Panc1 (cell line): ENCODE data around the gene MAP7. TPM values are rescaled to one million over a fixed set of nuclear protein-coding genes. Genes with fewer than 3 reads are reported as not detected.
"Not testable (repeated sequence)": the region's sequence is repeated elsewhere in the genome, so short reads cannot be mapped to it uniquely, and the experiment has no call there.

Experiments used
- ATAC-seq: fragments of 200-7000 bp; cut with Tn5 transposase; 2 replicates; pipeline ENCODE4 v1.9.1; 2020; ENCODE audit warnings: mild to moderate bottlenecking, moderate library complexity
- BruUV-seq: library from RNA; stranded (reverse); fragments of 400-500 nt; replicated peaks from 2 replicates; lab custom pipeline; 2021; lab: Mats Ljungman, UMichigan
- CTCF ChIA-PET: fragments of 300-600 bp; sonication (Branson Sonifier 250); formaldehyde crosslinking; loops from one replicate; lab custom pipeline; 2022; ENCODE audit warnings: antibody characterized with exemption; lab: Charles Lee
- POLR2A ChIA-PET: fragments of 300-600 bp; sonication (Branson Sonifier 250); formaldehyde crosslinking; loops from one replicate; lab custom pipeline; 2022; ENCODE audit warnings: antibody characterized with exemption; lab: Charles Lee
- DNase-seq: peaks from one replicate; pipeline ENCODE4 v3.0.0-alpha.2; 2010; ENCODE audit warnings: low read depth, low spot score
- H3K27ac ChIP-seq: 2 replicates; pipeline ENCODE4 v1.5.1; 2011; ENCODE audit warnings: mild to moderate bottlenecking, low read length, inconsistent platforms
- H3K27me3 ChIP-seq: fragments of 200-500 bp; sonication (Bioruptor generic); 2 replicates; pipeline ENCODE4 v1.6.0; 2014; ENCODE audit warnings: low read length, inconsistent platforms; ENCODE audit not compliant: control insufficient read depth, insufficient read depth
- H3K36me3 ChIP-seq: fragments of 200-500 bp; sonication (Bioruptor generic); 2 replicates; pipeline ENCODE4 v1.5.1; 2014; ENCODE audit warnings: inconsistent platforms, mild to moderate bottlenecking, low read length, moderate library complexity; ENCODE audit not compliant: control insufficient read depth, insufficient read depth
- H3K4me1 ChIP-seq: 2 replicates; pipeline ENCODE4 v1.5.1; 2011; ENCODE audit warnings: inconsistent platforms, mild to moderate bottlenecking, low read length, moderate library complexity; ENCODE audit not compliant: control insufficient read depth, insufficient read depth
- H3K4me3 ChIP-seq, 2 experiments: 2 replicates each; pipeline ENCODE4 v1.5.1; 2011 to 2012; ENCODE audit warnings: low read depth in 2 of 2, low read length in 2 of 2, mild to moderate bottlenecking in 2 of 2, inconsistent platforms in 1 of 2, moderate library complexity in 1 of 2
- H3K9me3 ChIP-seq: fragments of 200-500 bp; sonication (Bioruptor generic); 2 replicates; pipeline ENCODE4 v1.5.1; 2014; ENCODE audit warnings: low read depth, mild to moderate bottlenecking, inconsistent platforms, low read length, moderate library complexity; ENCODE audit not compliant: control insufficient read depth, insufficient read depth
- CTCF ChIP-seq: fragments of 450-650 bp; IDR thresholded peaks from 2 replicates; pipeline ENCODE4 v1.5.1; 2017; ENCODE audit warnings: mild to moderate bottlenecking
- POLR2AphosphoS5 ChIP-seq: IDR thresholded peaks from 2 replicates; pipeline ENCODE4 v1.6.1; 2012; ENCODE audit warnings: mild to moderate bottlenecking, low read depth, low read length, moderate library complexity
- SIN3A ChIP-seq: IDR thresholded peaks from 2 replicates; pipeline ENCODE4 v1.6.1; 2012; ENCODE audit warnings: low read depth, mild to moderate bottlenecking, low read length, moderate library complexity, borderline replicate concordance; ENCODE audit not compliant: insufficient read depth
- TCF7L2 ChIP-seq: IDR thresholded peaks from 2 replicates; pipeline ENCODE4 v1.6.1; 2011; ENCODE audit warnings: mild to moderate bottlenecking, low read depth, low read length, inconsistent platforms
- in situ Hi-C: cut with HindIII; loops from 2 replicates; pipeline ENCODE4 v1.10.0; 2016; ENCODE audit warnings: low sequenced_read_pairs, low pct_unique_long_range_greater_than_20kb
- intact Hi-C: fragments of 100-400 bp; cut with micrococcal nuclease; formaldehyde crosslinking; loops from one replicate; pipeline ENCODE4 v1.10.0; 2022; ENCODE audit not compliant: unreplicated experiment
- total RNA-seq: library from RNA; stranded (reverse); gene quantifications from one replicate; pipeline ENCODE4 v1.2.1, GENCODE V29; 2021; ENCODE audit not compliant: unreplicated experiment
- TF ChIP-seq, protein P1 (sequence below), 2 experiments: IDR thresholded peaks; 2 replicates each; pipeline ENCODE4 v1.6.1; 2011 to 2012; ENCODE audit warnings: low read depth in 2 of 2, control low read depth in 1 of 2, low read length in 1 of 2, mild to moderate bottlenecking in 1 of 2, moderate library complexity in 1 of 2; ENCODE audit not compliant: insufficient read depth in 1 of 2

The MAP7 gene
- total RNA-seq, 1 experiment from 2014 or later: 1.8 TPM

DNA sequence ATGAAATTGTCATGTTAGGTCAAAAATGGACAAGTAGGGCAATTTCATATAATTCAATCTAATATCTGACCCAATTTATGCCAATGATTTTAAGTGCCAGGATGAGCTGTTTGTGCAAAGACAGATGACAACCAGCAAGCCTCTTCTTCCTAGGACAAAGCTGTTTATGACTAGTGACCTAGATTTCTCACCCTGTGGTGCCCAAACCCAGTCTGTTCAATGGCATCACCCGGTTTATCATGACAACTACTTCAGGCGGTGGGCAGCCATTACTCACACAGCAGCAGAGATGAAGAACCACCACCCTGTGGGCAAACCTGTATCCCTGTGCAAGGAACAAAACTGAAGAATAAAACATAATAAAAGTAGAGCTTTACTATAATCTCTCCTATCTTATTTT is 59.0 kb downstream of the MAP7 start:
- no peak for TF ChIP-seq SIN3A
- ATAC-seq (no peak), DNase-seq (no peak)
- Histone ChIP-seq H3K36me3 (no peaks in the 10 kb centered on the region), H3K9me3 (no peaks in the 10 kb centered on the region), H3K4me3 (no peak overlapping the region), H3K4me1 (no peaks in the 10 kb centered on the region), H3K27ac (no peak overlapping the region), H3K27me3 (no peaks in the 10 kb centered on the region; the same call in 1 of the 2 replicates)
- no TSS peak for BruUV-seq
- CTCF ChIA-PET: no interaction called here
- intact Hi-C loops (no loop called here), in situ Hi-C loops (no loop called here)
- POLR2A ChIA-PET: no interaction called here

DNA sequence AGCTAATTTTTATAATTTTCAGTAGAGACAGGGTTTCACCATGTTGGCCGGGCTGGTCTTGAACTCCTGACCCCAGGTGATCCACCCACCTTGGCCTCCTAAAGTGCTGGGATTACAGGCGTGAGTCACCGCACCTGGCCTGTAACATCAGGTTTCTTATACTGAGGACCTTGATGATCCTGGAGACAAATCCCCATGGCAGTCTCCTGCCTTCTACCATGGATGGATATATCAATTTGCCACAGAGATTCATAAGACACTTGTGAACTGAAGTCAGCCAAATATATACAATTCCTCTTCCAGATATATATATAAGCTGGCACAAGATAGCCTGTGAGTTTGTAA is 60.6 kb downstream of the MAP7 start:
- DNase-seq, intact Hi-C loops, H3K27me3 ChIP-seq, H3K9me3 ChIP-seq, H3K4me1 ChIP-seq, BruUV-seq, H3K27ac ChIP-seq, CTCF ChIA-PET, H3K4me3 ChIP-seq, in situ Hi-C loops, H3K36me3 ChIP-seq, POLR2A ChIA-PET, ATAC-seq: not testable (repeated sequence)

DNA sequence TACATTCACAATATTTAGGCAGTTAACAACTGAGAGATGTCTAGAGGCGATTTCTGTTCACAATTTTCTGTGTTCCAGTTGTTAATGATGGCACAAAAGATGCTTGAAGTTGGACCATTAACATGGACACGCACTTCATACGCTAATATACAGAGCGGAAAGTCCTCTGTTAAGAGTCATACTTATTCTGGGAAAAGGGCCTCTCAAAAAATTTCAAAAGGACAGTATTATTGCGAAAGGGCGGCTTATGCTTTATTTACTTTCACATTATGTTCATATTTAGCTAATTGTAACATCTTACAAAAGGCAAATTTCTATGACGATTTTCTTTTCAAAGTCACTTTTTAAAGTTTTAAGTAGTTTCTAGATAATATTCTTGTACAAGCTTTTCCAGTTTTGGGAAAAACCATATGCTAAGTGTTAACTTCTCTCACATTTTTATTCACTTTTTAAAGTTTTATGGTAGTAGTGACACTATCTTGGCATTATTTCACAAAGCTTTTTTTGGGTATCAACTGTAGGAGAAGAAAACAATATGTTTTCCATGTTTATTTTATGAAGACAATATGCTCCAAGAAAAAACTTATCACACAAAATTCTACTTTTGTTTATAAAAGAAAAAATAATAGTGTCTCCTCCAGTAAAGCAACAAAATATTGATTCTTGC is 62.3 kb downstream of the MAP7 start:
- no peaks in the 10 kb centered on the region for H3K4me1 ChIP-seq
- H3K36me3 ChIP-seq: no peaks in the 10 kb centered on the region
- ChIA-PET POLR2A (no interaction called here), CTCF (no interaction called here)
- no peaks in the 10 kb centered on the region; the same call in 1 of the 2 replicates for H3K27me3 ChIP-seq
- H3K4me3 ChIP-seq: no peak overlapping the region
- no peak overlapping the region for H3K27ac ChIP-seq
- in situ Hi-C loops (no loop called here), intact Hi-C loops (no loop called here)
- DNase-seq (no peak), ATAC-seq (no peak)
- no TSS peak for BruUV-seq
- TF ChIP-seq, protein P1, sequence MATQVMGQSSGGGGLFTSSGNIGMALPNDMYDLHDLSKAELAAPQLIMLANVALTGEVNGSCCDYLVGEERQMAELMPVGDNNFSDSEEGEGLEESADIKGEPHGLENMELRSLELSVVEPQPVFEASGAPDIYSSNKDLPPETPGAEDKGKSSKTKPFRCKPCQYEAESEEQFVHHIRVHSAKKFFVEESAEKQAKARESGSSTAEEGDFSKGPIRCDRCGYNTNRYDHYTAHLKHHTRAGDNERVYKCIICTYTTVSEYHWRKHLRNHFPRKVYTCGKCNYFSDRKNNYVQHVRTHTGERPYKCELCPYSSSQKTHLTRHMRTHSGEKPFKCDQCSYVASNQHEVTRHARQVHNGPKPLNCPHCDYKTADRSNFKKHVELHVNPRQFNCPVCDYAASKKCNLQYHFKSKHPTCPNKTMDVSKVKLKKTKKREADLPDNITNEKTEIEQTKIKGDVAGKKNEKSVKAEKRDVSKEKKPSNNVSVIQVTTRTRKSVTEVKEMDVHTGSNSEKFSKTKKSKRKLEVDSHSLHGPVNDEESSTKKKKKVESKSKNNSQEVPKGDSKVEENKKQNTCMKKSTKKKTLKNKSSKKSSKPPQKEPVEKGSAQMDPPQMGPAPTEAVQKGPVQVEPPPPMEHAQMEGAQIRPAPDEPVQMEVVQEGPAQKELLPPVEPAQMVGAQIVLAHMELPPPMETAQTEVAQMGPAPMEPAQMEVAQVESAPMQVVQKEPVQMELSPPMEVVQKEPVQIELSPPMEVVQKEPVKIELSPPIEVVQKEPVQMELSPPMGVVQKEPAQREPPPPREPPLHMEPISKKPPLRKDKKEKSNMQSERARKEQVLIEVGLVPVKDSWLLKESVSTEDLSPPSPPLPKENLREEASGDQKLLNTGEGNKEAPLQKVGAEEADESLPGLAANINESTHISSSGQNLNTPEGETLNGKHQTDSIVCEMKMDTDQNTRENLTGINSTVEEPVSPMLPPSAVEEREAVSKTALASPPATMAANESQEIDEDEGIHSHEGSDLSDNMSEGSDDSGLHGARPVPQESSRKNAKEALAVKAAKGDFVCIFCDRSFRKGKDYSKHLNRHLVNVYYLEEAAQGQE (IDR thresholded peaks at IDR 0.05; ENCODE audit: insufficient read depth in 1 of 2, low read depth in 2 of 2, low read length in 1 of 2): no peak
- TF ChIP-seq POLR2AphosphoS5 (no peak), CTCF (no peak), TCF7L2 (no peak), SIN3A (no peak)
- no peaks in the 10 kb centered on the region for H3K9me3 ChIP-seq
